Stomach (tissue), 9 donors: ENCODE results near the gene STAT5B. TPM values are rescaled to one million over a fixed set of nuclear protein-coding genes. Genes with fewer than 3 reads are reported as not detected.
A peak's percentile ranks its signal among the peaks of the same experiment; 100 is the strongest.
"Not testable (repeated sequence)": the region's sequence is repeated elsewhere in the genome, so short reads cannot be mapped to it uniquely, and the experiment has no call there.

Source experiments
- DNase-seq, 2 donors: peaks; one replicate each; pipeline versions ENCODE4 v3.0.0 to v3.0.0-alpha.2; 2013 to 2019
- H3K27ac ChIP-seq, 5 donors: fragments of 200-600 bp in 4 of 5; sonication (generic) in 4 of 5; one replicate each; pipeline ENCODE4 v1.5.1; 2013 to 2019; ENCODE audit warnings: mild to moderate bottlenecking in 1 of 5, moderate library complexity in 1 of 5
- H3K27me3 ChIP-seq, 3 donors: fragments of 200-600 bp; sonication (generic); one replicate each; pipeline ENCODE4 v1.5.1; 2017 to 2019; ENCODE audit warnings: mixed run types in 1 of 3
- H3K36me3 ChIP-seq, 4 donors: fragments of 200-600 bp; sonication (generic); 1 replicate in 3 of 4; 2 replicates in 1 of 4; pipeline ENCODE4 v1.5.1; 2016 to 2019
- H3K4me1 ChIP-seq, 4 donors: fragments of 200-600 bp; sonication (generic); one replicate each; pipeline ENCODE4 v1.5.1; 2016 to 2019
- H3K4me3 ChIP-seq, 4 donors: fragments of 200-600 bp; sonication (generic) in 3 of 4; one replicate each; pipeline ENCODE4 v1.5.1; 2016 to 2019; ENCODE audit warnings: mild to moderate bottlenecking in 1 of 4
- H3K9me3 ChIP-seq, 4 donors: fragments of 200-600 bp; sonication (generic); one replicate each; pipeline ENCODE4 v1.5.1; 2016 to 2019
- CTCF ChIP-seq, 7 experiments: fragments of 450-650 bp in 4 of 7; fragments of 200-600 bp in 3 of 7; sonication (generic) in 3 of 7; IDR thresholded peaks; one replicate each; pipeline ENCODE4 v1.5.1; 2016 to 2019; ENCODE audit warnings: antibody characterized with exemption in 7 of 7, control low read depth in 2 of 7, mild to moderate bottlenecking in 1 of 7
- EP300 ChIP-seq: sonication (generic); formaldehyde crosslinking; IDR thresholded peaks from one replicate; pipeline ENCODE4 v1.6.1; 2017; ENCODE audit warnings: antibody characterized with exemption
- POLR2A ChIP-seq, 4 donors: fragments of 450-650 bp; IDR thresholded peaks; one replicate each; pipeline ENCODE4 v1.6.1; 2016; ENCODE audit warnings: antibody characterized with exemption in 4 of 4, control low read depth in 2 of 4, mild to moderate bottlenecking in 1 of 4, moderate library complexity in 1 of 4
- POLR2AphosphoS5 ChIP-seq, 3 donors: sonication (generic); formaldehyde crosslinking; IDR thresholded peaks; one replicate each; pipeline ENCODE4 v1.6.1; 2016; ENCODE audit warnings: antibody characterized with exemption in 3 of 3
- WGBS, 5 donors: extraction: QIAGEN DNeasy Blood & Tissue Kit in 3 of 5; methylation state at CpG; one replicate each; pipeline versions ENCODE4 v1.1.5 to v1.1.7; 2013 to 2018; 5-methylcytosine and 5-hydroxymethylcytosine counted together
- intact Hi-C: fragments of 100-400 bp; cut with DNase I; formaldehyde crosslinking; loops from one replicate; pipeline ENCODE4 v1.15.1; 2023; ENCODE audit warnings: low total_unique reads
- polyA plus RNA-seq, 3 donors: library from polyadenylated mRNA; stranded (reverse); fragments of 200-250 nt; gene quantifications; one replicate each; pipeline ENCODE4 v1.2.3, GENCODE V29; 2013
- total RNA-seq, 5 donors: library from RNA; depleted of rRNA; stranded (reverse); fragments of >200 nt; gene quantifications; one replicate each; pipeline versions ENCODE4 v1.1.0 to v1.2.3, GENCODE V29; 2014 to 2016
- donor health status: healthy with polysubstance abuse.
- donor health status: Bipolar disorder and iron deficiency.
- donor health status: healthy.

The STAT5B gene
- total and polyA plus RNA-seq, 8 donors = 18.9 to 86.2 (median 52.4) TPM

GRCh38 chr17:42246515-42246914 is 29.7 kb downstream of the STAT5B start:
- Histone ChIP-seq H3K4me3 (no peak overlapping the region), H3K27me3 (no peaks in the 10 kb centered on the region), H3K27ac (peak overlapping the region in 4 of 5 donors; percentile 82 to 95 (median 90)), H3K36me3 (no peaks in the 10 kb centered on the region), H3K4me1 (peaks cover 21 to 61% (median 45%) of the 10 kb centered on the region in 4 donors), H3K9me3 (no peaks in the 10 kb centered on the region)
- intact Hi-C loops = no loop called here
- no peak for TF ChIP-seq EP300
- 64 to 74% (median 70%) methylated on average over 7 of the region's 7 CpGs for WGBS, 5 donors
- no peak for DNase-seq

- H3K4me1 ChIP-seq = peaks cover 21 to 55% (median 40%) of the 10 kb centered on the region in 4 donors
- not testable (repeated sequence) for H3K36me3 ChIP-seq
Measured at GRCh38 chr17:42245183-42245582, 31.0 kb downstream of the STAT5B start.

GRCh38 chr17:42244116-42244515 is 32.1 kb downstream of the STAT5B start:
- H3K27ac ChIP-seq, H3K4me3 ChIP-seq, H3K36me3 ChIP-seq, H3K27me3 ChIP-seq, H3K9me3 ChIP-seq, intact Hi-C loops, DNase-seq: not testable (repeated sequence)
- peaks cover 11 to 45% (median 35%) of the 10 kb centered on the region in 4 donors for H3K4me1 ChIP-seq
- 91 to 100% (median 95%) methylated on average over 3 of the region's 3 CpGs for WGBS, 5 donors

More at GRCh38 chr17:42245183-42245582, 31.0 kb downstream of the STAT5B start:
- H3K27me3 ChIP-seq, H3K9me3 ChIP-seq, intact Hi-C loops, H3K27ac ChIP-seq, DNase-seq, H3K4me3 ChIP-seq: not testable (repeated sequence)
- 94 to 99% (median 97%) methylated on average over 10 to 11 of the region's 11 CpGs for WGBS, 5 donors

GRCh38 chr17:42243493-42243982 is 32.7 kb downstream of the STAT5B start:
- Histone ChIP-seq H3K27ac (peak overlapping the region in 1 of 5 donors; percentile 12), H3K4me3 (no peak overlapping the region), H3K9me3 (no peaks in the 10 kb centered on the region), H3K4me1 (peaks cover 8 to 47% (median 30%) of the 10 kb centered on the region in 4 donors), H3K36me3 (no peaks in the 10 kb centered on the region), H3K27me3 (no peaks in the 10 kb centered on the region)
- intact Hi-C loops = no loop called here
- DNase-seq = no peak
- WGBS, 5 donors = 80 to 87% (median 83%) methylated on average over 5 of the region's 5 CpGs
- no peak for TF ChIP-seq CTCF (IDR thresholded peaks at IDR 0.05)
- TF ChIP-seq POLR2A (IDR thresholded peaks at IDR 0.05) = no peak
- no peak for TF ChIP-seq EP300
- TF ChIP-seq POLR2AphosphoS5 (IDR thresholded peaks at IDR 0.05) = no peak

GRCh38 chr17:42241871-42242270 is 34.3 kb downstream of the STAT5B start:
- no peak overlapping the region for H3K4me3 ChIP-seq
- H3K27me3 ChIP-seq = no peaks in the 10 kb centered on the region
- intact Hi-C loops = no loop called here
- DNase-seq = no peak
- H3K36me3 ChIP-seq = no peaks in the 10 kb centered on the region
- peaks cover 0 to 32% (median 18%) of the 10 kb centered on the region in 4 donors for H3K4me1 ChIP-seq
- H3K9me3 ChIP-seq = no peaks in the 10 kb centered on the region
- 91 to 96% (median 93%) methylated on average over 1 of the region's 1 CpG for WGBS, 5 donors
- no peak overlapping the region for H3K27ac ChIP-seq
- TF ChIP-seq POLR2AphosphoS5 (IDR thresholded peaks at IDR 0.05) (no peak), CTCF (IDR thresholded peaks at IDR 0.05) (no peak), POLR2A (IDR thresholded peaks at IDR 0.05) (no peak), EP300 (no peak)

GRCh38 chr17:42240863-42241262 is 35.3 kb downstream of the STAT5B start:
- H3K27ac ChIP-seq, H3K27me3 ChIP-seq, H3K36me3 ChIP-seq, H3K4me3 ChIP-seq, H3K9me3 ChIP-seq, DNase-seq, intact Hi-C loops: not testable (repeated sequence)
- H3K4me1 ChIP-seq = peaks cover 0 to 30% (median 16%) of the 10 kb centered on the region in 4 donors
- WGBS, 5 donors = 72 to 80% (median 74%) methylated on average over 4 of the region's 4 CpGs
